DLD1 (cell line): ENCODE data around the gene ZNF574.

Experiments
- in situ Hi-C: cut with HindIII; loops from 2 replicates; pipeline ENCODE4 v1.10.0; 2017; ENCODE audit warnings: low sequenced_read_pairs

ZNF574 gene

DNA sequence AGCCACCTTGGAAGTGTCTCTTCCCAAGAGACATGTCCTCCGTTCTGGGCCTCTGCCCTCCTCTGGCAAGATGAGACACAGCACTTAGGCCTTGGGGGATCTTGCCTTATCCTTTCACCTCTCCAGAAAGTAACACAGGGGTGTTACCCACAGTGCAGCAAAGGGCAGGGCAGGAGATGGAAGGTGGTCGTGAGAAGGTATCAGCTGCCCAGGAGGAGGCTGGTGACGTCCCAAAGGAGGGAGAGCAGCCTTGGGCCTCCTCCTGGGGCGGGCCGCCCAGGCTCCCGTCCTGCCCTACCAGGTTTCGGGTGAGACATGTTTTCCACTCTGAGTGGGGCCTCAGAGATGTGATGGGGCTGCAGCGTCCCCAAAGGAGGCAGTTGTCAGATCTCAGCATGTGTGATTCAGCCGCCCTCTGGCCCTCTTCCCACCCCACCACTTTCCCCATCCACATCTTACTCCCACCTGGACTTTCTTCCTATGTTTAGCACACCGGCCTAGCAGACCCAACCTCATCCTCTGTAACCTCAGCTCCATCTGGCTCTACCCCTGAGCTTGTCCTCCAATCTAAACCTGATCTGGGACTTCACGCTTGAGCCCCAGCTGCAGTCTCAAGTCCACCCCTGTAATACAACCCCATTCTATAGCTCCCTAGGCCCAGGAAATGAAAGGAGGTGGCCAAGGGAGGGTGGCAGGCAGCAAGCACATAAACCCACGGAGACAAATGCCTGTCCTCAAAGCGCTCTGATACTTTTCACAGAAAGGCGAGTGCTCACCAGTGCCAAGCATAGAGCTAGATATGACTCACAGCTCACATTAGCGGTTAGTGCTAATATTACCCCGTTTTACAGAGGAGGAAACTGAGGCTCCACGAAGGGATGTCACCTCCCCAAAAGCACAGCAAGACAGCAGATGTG is 47.0 kb downstream of the ZNF574 start:
- in situ Hi-C loops, result no loop called here

DNA sequence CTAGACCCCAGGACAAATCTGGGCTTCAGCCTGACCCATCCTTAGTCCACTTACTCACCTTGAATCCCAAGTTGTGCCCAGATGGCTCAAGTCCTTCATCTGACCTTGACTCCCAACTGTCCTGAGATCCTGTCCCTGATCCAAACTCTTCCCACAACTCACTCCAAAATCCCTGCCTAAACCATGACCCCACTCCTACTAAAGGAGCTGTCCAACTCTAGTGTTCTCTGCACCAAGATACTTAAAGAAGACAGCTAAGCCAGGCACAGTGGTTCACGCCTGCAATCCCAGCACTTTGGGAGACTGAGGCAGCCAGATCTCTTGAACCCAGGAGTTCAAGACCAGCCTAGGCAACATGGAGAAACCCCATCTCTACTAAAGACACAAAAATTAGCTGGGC is 47.8 kb downstream of the ZNF574 start:
- in situ Hi-C loops, result no loop called here

DNA sequence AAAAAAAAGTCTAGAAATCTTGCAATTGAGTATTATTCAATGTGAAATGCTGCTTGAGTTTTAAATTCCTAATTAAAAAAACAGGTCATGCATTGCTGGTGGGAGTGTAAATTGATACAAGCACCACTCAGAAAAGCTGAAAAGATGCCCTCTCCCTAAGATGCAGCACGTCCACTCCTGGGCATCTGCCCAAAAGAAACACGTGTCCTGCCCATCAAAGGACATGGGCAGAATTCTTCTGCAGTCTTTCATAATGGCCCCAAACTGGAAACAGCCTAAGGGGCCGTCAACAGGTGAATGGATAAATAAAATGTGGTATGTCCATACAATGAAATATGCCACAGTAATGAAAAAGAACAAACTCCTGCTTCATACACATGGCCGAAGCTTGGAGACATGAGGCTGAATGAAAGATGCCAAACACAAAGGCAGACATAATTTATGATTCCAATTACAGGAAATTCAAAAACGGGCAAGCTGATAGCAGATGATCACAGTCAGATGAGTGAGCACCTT is 48.5 kb downstream of the ZNF574 start:
- in situ Hi-C loops, result no loop called here

DNA sequence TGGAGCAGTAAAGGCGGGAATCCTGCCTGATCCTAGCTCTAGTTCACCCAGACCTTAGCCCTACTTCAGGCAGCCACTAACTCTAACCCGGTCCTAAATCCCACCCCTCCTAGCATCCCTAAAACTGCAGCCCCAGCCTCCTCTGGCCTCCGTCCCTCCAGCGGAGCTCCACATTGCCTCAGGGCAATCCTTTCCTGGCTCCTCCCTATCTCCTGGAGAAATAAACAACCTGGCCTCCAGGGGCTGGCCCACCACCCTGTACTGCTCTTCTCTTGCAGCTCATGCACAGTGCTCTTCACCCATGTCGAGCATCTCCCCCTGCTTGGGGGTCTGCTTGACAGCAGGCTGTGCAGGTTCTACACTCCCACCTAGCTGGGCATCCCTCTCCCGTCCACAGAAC is 49.6 kb downstream of the ZNF574 start:
- in situ Hi-C loops, result no loop called here

DNA sequence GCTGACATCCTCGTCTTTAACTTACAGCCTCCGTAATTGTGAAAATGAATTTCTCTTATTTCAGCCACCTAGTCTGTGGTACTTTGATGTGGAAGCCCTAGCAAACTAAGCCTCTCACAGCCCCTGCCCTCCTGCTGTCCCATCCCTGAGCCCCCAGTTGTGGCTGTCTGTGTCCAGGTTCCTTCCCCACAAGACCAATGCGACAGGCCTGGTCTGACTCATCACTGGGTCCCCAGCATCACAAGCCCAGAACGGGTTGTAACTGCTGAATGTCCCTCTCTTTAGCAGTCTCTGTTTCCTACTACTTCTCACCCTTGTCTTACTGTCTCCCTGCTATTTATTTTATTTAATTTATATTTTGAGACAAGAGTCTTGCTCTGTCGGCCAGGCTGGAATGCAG is 50.6 kb downstream of the ZNF574 start:
- in situ Hi-C loops, result no loop called here

DNA sequence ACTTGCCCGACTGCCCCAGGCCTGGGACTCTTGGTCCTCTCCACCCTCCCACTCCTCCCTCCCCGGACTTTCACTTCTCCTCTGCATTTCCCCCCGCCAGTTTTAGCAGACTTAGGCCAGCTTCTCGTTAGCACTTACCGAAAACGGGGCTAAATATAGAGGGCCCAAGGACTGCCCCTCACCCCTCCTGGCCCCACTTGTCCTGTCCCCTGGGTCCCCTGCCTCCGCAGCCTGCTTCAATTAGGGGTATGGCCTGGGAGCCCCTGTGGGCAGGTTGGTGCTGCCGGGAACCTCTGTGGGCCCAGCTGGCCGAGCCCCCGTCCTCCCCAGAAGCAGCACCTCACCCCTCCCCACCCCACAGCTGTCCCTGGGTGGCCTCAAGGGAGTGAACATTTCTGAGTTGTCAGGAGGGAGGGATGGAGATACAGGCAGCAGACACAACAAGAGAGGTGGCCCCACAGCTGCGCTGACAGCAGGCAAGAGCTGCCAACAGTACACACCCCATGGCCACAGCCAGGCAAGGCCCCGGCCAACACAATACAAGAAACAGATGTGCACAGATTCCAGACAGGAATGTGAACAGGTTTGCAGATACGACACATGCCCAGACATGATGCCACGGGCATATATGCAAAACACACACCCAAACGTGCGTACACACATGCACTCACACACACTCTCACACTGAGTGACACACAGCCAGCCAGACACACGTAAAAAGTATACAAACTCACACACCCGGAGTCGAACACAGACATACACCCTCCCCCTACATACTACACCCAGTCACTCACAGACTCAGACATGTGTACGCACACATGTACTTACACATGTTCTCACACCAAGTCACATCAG is 53.7 kb downstream of the ZNF574 start:
- in situ Hi-C loops, result no loop called here

DNA sequence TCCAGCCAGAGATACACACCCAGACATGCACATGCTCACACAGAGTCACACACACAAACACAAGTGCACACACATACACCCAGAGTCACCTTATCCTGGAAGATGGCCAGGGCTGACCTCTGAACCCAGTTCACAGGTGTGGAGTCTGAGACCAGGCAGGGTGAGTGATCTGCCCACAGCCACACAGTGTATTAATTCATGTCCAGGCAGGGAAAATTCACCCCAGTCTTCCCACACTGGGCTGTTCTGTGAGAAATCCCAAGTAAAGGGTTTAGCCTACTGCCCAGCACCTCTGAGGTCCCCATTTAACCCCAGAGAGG is 54.2 kb downstream of the ZNF574 start:
- in situ Hi-C loops, result no loop called here
